Adrenal gland (tissue), 5 donors: ENCODE results near the gene ABCA10.

Experiments used
- POLR2A ChIP-seq, 2 donors: fragments of 450-650 bp; IDR thresholded peaks; one replicate each; pipeline ENCODE4 v1.6.1; 2017; ENCODE audit warnings: antibody characterized with exemption in 2 of 2, mild to moderate bottlenecking in 2 of 2, moderate library complexity in 1 of 2
- TF ChIP-seq, protein P1 (sequence below), 6 experiments: fragments of 450-650 bp in 4 of 6; fragments of 200-600 bp in 2 of 6; sonication (generic) in 1 of 6; IDR thresholded peaks; 1 replicate in 5 of 6; 2 replicates in 1 of 6; pipeline versions ENCODE4 v1.5.1 to v1.8.0; 2016 to 2021; ENCODE audit warnings: antibody characterized with exemption in 6 of 6, mild to moderate bottlenecking in 2 of 6, moderate library complexity in 1 of 6
- donor health status: DM: no; HTN: no; CAD: no.

DNA sequence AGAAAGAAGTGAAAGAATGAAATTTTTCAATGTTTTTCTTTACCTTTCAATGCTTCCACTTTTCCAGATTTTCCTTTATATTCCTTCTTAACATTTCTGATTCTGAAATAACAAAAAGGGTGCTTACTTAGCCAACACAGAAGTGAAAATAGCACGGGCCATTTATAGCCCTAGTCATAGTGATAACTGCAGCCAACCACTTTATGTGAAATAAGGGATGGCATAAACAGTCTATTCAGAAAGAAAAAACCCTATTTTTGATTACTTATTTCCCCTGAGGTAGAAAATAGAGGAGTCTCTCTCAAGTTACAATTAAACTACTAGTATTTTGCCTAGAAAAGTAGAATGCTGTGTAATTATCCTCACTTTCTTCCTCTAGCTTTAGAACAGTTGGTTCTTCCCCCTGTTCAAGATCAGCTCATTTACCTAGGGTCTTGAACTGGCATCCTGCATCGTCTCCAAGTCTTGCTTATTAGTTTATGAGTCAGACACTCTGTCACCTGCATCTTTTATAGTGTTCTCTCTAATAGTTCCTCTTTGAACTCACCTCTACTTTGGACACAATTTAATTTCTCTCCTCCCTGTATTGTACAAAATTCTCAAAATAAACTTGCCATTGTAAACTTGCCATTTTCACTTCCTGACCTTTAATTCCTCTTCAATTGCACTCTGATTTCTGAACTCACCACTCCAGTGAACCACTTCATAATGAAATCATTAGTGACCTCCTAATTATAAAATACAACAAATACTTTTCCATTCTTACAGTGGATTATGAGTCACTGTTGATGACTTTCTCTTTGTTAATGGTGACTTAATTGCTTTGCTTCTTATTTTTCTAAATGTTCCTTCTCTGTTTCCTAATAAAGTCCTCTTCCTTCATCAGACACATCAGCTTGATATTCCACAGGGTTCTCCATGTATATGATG, 110.5 kb downstream of the ABCA10 start:
- TF ChIP-seq POLR2A (IDR thresholded peaks at IDR 0.05): no peak
- TF ChIP-seq, protein P1, sequence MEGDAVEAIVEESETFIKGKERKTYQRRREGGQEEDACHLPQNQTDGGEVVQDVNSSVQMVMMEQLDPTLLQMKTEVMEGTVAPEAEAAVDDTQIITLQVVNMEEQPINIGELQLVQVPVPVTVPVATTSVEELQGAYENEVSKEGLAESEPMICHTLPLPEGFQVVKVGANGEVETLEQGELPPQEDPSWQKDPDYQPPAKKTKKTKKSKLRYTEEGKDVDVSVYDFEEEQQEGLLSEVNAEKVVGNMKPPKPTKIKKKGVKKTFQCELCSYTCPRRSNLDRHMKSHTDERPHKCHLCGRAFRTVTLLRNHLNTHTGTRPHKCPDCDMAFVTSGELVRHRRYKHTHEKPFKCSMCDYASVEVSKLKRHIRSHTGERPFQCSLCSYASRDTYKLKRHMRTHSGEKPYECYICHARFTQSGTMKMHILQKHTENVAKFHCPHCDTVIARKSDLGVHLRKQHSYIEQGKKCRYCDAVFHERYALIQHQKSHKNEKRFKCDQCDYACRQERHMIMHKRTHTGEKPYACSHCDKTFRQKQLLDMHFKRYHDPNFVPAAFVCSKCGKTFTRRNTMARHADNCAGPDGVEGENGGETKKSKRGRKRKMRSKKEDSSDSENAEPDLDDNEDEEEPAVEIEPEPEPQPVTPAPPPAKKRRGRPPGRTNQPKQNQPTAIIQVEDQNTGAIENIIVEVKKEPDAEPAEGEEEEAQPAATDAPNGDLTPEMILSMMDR (IDR thresholded peaks at IDR 0.05): no peak
